Heart left ventricle (tissue), 16 donors: ENCODE measurements around the gene P2RY8. TPM values are rescaled to one million over a fixed set of nuclear protein-coding genes. Genes with fewer than 3 reads are reported as not detected.
A peak's percentile ranks its signal among the peaks of the same experiment; 100 is the strongest.

Experiments
- ATAC-seq, 4 donors: fragments of 200-7000 bp; cut with Tn5 transposase; one replicate each; pipeline ENCODE4 v1.9.1; 2020 to 2022; ENCODE audit warnings: moderate library complexity in 4 of 4, mild to moderate bottlenecking in 3 of 4, moderate number of reproducible peaks in 1 of 4
- DNase-seq, 5 donors: peaks; one replicate each; pipeline ENCODE4 v3.0.0-alpha.2; 2020
- H3K27ac ChIP-seq, 12 donors: fragments of 200-600 bp; sonication (generic) in 4 of 12; one replicate each; pipeline versions ENCODE4 v1.5.0 to v1.8.0; 2016 to 2022; ENCODE audit warnings: mild to moderate bottlenecking in 2 of 12
- H3K27me3 ChIP-seq, 9 donors: fragments of 200-600 bp; sonication (generic) in 2 of 9; one replicate each; pipeline versions ENCODE4 v1.5.1 to v1.8.0; 2016 to 2022; ENCODE audit warnings: mild to moderate bottlenecking in 3 of 9
- H3K36me3 ChIP-seq, 9 donors: fragments of 200-600 bp; sonication (generic) in 2 of 9; one replicate each; pipeline versions ENCODE4 v1.5.0 to v1.8.0; 2018 to 2022; ENCODE audit warnings: mild to moderate bottlenecking in 2 of 9
- H3K4me1 ChIP-seq, 12 donors: fragments of 200-600 bp; sonication (generic) in 4 of 12; one replicate each; pipeline versions ENCODE4 v1.5.0 to v1.8.0; 2016 to 2022; ENCODE audit warnings: mild to moderate bottlenecking in 3 of 12
- H3K4me3 ChIP-seq, 12 donors: fragments of 200-600 bp; sonication (generic) in 4 of 12; one replicate each; pipeline versions ENCODE4 v1.5.0 to v1.8.0; 2017 to 2022; ENCODE audit warnings: mild to moderate bottlenecking in 9 of 12, moderate library complexity in 4 of 12
- H3K9me3 ChIP-seq, 12 donors: fragments of 200-600 bp; sonication (generic) in 4 of 12; one replicate each; pipeline versions ENCODE4 v1.5.0 to v1.8.0; 2016 to 2022; ENCODE audit warnings: mild to moderate bottlenecking in 1 of 12
- POLR2A ChIP-seq, 2 donors: fragments of 450-650 bp; IDR thresholded peaks; one replicate each; pipeline ENCODE4 v1.6.1; 2017; ENCODE audit warnings: antibody characterized with exemption in 2 of 2, mild to moderate bottlenecking in 2 of 2, moderate library complexity in 2 of 2
- WGBS, 4 donors: extraction: QIAGEN DNeasy Blood & Tissue Kit in 2 of 4; methylation state at CpG; one replicate each; pipeline versions ENCODE4 v1.1.5 to v1.1.7; 2013 to 2018; 5-methylcytosine and 5-hydroxymethylcytosine counted together
- intact Hi-C, 10 donors: fragments of 100-400 bp; cut with DNase I; formaldehyde crosslinking; loops; one replicate each; pipeline versions ENCODE4 v1.11.1 to v1.14.2; 2022
- polyA plus RNA-seq, 2 donors: library from polyadenylated mRNA; stranded (reverse); fragments of 200-250 nt; gene quantifications; one replicate each; pipeline ENCODE4 v1.2.3, GENCODE V29; 2013
- total RNA-seq, 9 donors: library from RNA; depleted of rRNA in 2 of 9; stranded (reverse); fragments of >200 nt in 2 of 9; fragmentation: NEBNext Ultra II Directional in 3 of 9; extraction: Animal tissue kit (Norgen Biotek cat#: 25700) in 3 of 9; gene quantifications; one replicate each; pipeline versions ENCODE4 v1.1.0 to v1.2.4, GENCODE V29; 2016 to 2023
- TF ChIP-seq, protein P1 (sequence below), 12 donors: fragments of 200-600 bp; sonication (generic) in 4 of 12; IDR thresholded peaks; one replicate each; pipeline versions ENCODE4 v1.5.0 to v1.8.0; 2018 to 2022; ENCODE audit warnings: antibody characterized with exemption in 12 of 12, mild to moderate bottlenecking in 5 of 12
- donor health status: ischemic (EF 13 %, LVEDD 7.1; RV severe dilation, severe dysfunction).
- donor health status: healthy with polysubstance abuse.
- donor health status: DM: no; HTN: yes; CAD: no.
- donor health status: DM: no; HTN: no; CAD: no.
- donor health status: ischemic (EF 25% LVEDD 6.9; RV normal size, moderate dysfunction).
- donor health status: ischemic (EF 25% LVEDD 5.7; RV mildly dilated, moderate dysfunction).
- donor health status: healthy.
- donor health status: DM: yes; HTN: yes; CAD: no.
- donor health status: ischemic (EF 35%, LVEDD 5.7; RV mildly dilated, moderate dysfunction).
- donor health status: nonischemic (EF 11% LVEDD 7.7; RV severe dilation, severe dysfunction).
- donor health status: DM: yes; HTN: yes; CAD: no.
- donor health status: PGD.
- donor health status: ischemic (EF 29% LVEDD 5.4; RV normal size, mild dysfunction).
- donor health status: nonischemic (EF 23%, LVEDD 6.1; RV moderate dilation, normal function).

Gene P2RY8
- total and polyA plus RNA-seq, 11 donors, result 0.62 to 10.5 (median 2.3) TPM

DNA sequence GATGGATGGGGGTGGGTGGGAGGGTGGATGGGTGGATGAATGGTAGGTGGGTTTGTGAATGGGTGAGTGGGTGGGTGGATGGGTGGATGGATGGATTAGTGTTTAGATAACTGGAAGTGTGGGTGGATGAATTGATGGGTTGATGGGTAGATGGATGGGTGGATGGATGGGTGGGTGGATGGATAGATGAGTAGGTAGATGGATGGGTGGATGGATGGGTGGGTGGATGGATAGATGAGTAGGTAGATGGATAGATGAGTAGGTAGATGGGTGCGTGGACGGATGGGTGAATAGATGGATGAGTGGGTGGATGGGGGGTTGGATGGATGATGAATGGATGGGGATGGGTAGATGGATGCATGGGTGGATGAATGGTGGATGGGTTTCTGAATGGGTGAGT is 64.0 kb downstream of the P2RY8 start:
- Histone ChIP-seq H3K4me1 (peaks cover 0 to 16% (median 0%) of the 10 kb centered on the region in 12 donors), H3K9me3 (no peaks in the 10 kb centered on the region), H3K36me3 (no peaks in the 10 kb centered on the region), H3K27me3 (peaks cover 0 to 8% (median 0%) of the 10 kb centered on the region in 9 donors), H3K27ac (no peak overlapping the region), H3K4me3 (no peak overlapping the region)
- TF ChIP-seq, protein P1, sequence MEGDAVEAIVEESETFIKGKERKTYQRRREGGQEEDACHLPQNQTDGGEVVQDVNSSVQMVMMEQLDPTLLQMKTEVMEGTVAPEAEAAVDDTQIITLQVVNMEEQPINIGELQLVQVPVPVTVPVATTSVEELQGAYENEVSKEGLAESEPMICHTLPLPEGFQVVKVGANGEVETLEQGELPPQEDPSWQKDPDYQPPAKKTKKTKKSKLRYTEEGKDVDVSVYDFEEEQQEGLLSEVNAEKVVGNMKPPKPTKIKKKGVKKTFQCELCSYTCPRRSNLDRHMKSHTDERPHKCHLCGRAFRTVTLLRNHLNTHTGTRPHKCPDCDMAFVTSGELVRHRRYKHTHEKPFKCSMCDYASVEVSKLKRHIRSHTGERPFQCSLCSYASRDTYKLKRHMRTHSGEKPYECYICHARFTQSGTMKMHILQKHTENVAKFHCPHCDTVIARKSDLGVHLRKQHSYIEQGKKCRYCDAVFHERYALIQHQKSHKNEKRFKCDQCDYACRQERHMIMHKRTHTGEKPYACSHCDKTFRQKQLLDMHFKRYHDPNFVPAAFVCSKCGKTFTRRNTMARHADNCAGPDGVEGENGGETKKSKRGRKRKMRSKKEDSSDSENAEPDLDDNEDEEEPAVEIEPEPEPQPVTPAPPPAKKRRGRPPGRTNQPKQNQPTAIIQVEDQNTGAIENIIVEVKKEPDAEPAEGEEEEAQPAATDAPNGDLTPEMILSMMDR (IDR thresholded peaks at IDR 0.05), result no peak
- TF ChIP-seq POLR2A (IDR thresholded peaks at IDR 0.05), result no peak
- DNase-seq (no peak), ATAC-seq (no peak)
- WGBS, 4 donors, result 88 to 96% (median 91%) methylated on average over 2 of the region's 2 CpGs
- intact Hi-C loops, result no loop called here

DNA sequence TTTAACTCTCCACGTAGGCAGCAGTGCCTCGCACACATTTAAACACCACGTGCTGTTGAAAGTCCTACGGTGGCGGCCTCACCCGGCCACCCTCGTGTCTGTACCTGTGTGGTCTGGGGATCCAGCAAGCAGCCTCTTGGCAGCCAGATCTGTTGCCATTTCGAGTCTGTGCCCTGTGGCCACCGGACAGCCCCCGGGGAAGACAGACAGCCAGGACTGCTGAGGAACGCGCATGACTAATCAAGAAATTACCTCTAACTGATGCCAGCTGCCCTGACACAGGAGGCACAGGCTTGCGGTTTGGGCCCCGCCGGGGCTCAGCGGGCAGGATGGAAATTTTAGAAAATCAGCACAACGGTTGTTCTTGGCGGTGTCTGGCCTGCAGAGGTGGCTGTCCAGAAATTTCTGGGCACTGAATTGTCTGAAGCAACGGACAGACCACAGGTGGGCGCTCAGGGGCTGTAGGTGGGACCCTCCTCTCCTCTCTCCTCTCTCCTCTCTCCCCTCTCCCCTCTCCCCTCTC is 68.7 kb downstream of the P2RY8 start:
- H3K27me3 ChIP-seq, result peaks cover 0 to 15% (median 4%) of the 10 kb centered on the region in 9 donors
- ATAC-seq (no peak), DNase-seq (peak in 3 of 5 donors; percentile 4 to 54 (median 25))
- peak overlapping the region in 1 of 12 donors; percentile 8 for H3K4me3 ChIP-seq
- WGBS, 4 donors, result 76 to 84% (median 78%) methylated on average over 20 of the region's 20 CpGs
- peaks cover 0 to 4% (median 0%) of the 10 kb centered on the region in 9 donors for H3K36me3 ChIP-seq
- H3K27ac ChIP-seq, result peak overlapping the region in 2 of 12 donors; percentile 60 to 83
- H3K4me1 ChIP-seq, result peaks cover 0 to 57% (median 0%) of the 10 kb centered on the region in 12 donors
- intact Hi-C loops, result loop anchor here in 1 of 10 donors (10.0 kb wide), 1 partner anchor 106 kb away; no protein-coding TSS in a partner anchor
- TF ChIP-seq, protein P1 (IDR thresholded peaks at IDR 0.05), result no peak
- TF ChIP-seq POLR2A (IDR thresholded peaks at IDR 0.05), result no peak
- H3K9me3 ChIP-seq, result no peaks in the 10 kb centered on the region

DNA sequence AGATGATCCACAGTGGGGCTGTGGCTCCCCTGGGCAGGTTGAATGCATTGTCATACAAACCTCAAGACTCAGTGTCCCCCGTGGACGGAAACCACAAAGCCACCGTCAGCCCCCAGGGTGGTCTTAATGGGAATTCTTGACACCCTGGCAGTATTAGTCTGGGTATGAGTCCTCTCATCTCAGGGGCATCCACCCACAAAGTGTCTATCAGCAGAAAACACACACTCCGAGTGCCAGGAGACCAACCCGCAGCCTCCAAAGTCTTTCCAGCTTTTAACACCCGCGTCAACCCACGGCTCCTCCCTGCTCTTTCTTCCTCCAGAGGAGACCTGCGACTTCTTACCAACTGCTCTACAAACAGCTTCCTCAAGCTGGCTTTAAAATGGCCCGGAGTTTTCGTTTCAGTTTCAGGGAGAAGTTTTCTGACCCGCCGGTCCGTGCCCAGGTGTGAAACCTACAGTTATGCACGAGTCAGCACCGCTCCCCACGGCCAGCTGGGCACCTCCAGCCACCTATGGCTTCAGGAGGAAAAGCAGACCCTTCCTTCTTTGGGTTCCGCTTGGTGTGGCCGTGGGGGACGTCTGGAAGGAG is 69.9 kb downstream of the P2RY8 start:
- intact Hi-C loops, result loop anchor here in 1 of 10 donors (10.0 kb wide), 1 partner anchor 108 kb away; no protein-coding TSS in a partner anchor
- Histone ChIP-seq H3K27ac (peak overlapping the region in 5 of 12 donors; percentile 5 to 83 (median 57)), H3K9me3 (no peaks in the 10 kb centered on the region), H3K4me1 (peaks cover 0 to 68% (median under 1%) of the 10 kb centered on the region in 12 donors), H3K36me3 (peaks cover 0 to 4% (median 0%) of the 10 kb centered on the region in 9 donors), H3K27me3 (peaks cover 0 to 15% (median 4%) of the 10 kb centered on the region in 9 donors), H3K4me3 (peak overlapping the region in 3 of 12 donors; percentile 10 to 34 (median 21))
- DNase-seq (peak in 3 of 5 donors; percentile 8 to 58 (median 23)), ATAC-seq (no peak)
- no peak for TF ChIP-seq POLR2A (IDR thresholded peaks at IDR 0.05)
- TF ChIP-seq, protein P1 (IDR thresholded peaks at IDR 0.05), result no peak
- 44 to 57% (median 53%) methylated on average over 19 to 20 of the region's 20 CpGs for WGBS, 4 donors

GRCh38 chrX:1466232-1466661 is 70.7 kb downstream of the P2RY8 start:
- WGBS, 4 donors, result 45 to 67% (median 57%) methylated on average over 30 to 36 of the region's 36 CpGs
- TF ChIP-seq, protein P1 (IDR thresholded peaks at IDR 0.05), result no peak
- TF ChIP-seq POLR2A (IDR thresholded peaks at IDR 0.05), result no peak

More at GRCh38 chrX:1466232-1466661, 70.7 kb downstream of the P2RY8 start:
- intact Hi-C loops, result loop anchor here in 1 of 10 donors (10.0 kb wide), 1 partner anchor 109 kb away; no protein-coding TSS in a partner anchor
- Histone ChIP-seq H3K27ac (peak overlapping the region in 2 of 12 donors; percentile 60 to 83), H3K9me3 (no peaks in the 10 kb centered on the region), H3K36me3 (peaks cover 0 to 4% (median 0%) of the 10 kb centered on the region in 9 donors), H3K4me3 (no peak overlapping the region), H3K27me3 (peaks cover 0 to 15% (median 4%) of the 10 kb centered on the region in 9 donors), H3K4me1 (peaks cover 0 to 62% (median under 1%) of the 10 kb centered on the region in 12 donors)
- ATAC-seq, result no peak
- DNase-seq, result peak in 3 of 5 donors; percentile 7 to 66 (median 15)
